ENCODE measurements around the gene MYPOP.
"Not testable (repeated sequence)": the region's sequence is repeated elsewhere in the genome, so short reads cannot be mapped to it uniquely, and the experiment has no call there.

The MYPOP gene

DNA sequence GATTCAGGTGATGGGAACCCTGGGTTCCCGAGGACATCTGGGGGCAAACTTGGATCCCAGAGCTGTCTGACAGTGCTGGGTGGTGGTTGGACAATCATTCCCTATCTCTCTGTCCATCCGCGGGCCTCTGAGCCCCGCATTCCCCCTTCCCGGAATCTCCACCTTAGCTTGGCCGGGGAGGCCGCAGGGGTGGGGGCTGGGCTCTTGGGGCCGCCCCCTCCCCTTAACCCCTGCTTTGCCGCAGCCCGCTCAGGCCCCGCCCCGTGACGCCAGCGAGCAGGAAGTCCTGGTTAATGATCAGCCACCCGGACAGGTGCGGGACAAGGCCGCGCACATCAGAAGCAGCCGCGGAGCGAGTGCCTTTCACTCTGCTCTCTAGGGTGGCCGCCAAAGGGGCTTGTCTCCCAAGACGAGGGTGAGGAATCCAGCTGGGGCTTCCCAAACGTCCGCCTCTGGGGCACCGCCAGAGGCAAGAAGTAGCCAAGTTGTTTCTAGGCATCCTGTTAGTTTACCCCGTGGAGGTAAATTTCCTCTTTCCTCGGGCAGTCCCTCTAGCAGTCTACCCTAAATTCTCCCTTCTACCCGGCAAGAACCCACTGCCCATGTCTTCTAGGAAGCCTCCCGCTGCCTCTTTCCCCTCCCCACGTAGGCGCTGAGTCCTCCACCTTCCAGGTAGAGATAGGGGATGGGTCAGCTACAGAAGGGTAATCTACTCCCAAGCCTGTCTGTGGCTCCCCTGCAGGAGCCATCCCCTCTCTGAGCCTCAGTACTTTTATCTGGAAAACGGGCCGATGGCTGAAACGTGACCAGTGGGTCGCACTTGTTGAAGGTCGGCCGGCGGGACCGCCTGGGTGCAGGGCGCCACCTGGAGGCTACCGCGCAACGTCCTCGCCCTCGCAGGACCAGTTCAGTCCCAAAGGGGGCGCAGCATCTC lies 19.5 kb downstream of the MYPOP start:
- peak; percentile 94 for DNase-seq

- DNase-seq, result no peak
Measured at GRCh38 chr19:45881909-45882528, 20.4 kb downstream of the MYPOP start.

GRCh38 chr19:45881082-45881908 lies 21.1 kb downstream of the MYPOP start:
- DNase-seq, result no peak

- no peak for DNase-seq
Measured at GRCh38 chr19:45879971-45880370, 22.4 kb downstream of the MYPOP start.

DNA sequence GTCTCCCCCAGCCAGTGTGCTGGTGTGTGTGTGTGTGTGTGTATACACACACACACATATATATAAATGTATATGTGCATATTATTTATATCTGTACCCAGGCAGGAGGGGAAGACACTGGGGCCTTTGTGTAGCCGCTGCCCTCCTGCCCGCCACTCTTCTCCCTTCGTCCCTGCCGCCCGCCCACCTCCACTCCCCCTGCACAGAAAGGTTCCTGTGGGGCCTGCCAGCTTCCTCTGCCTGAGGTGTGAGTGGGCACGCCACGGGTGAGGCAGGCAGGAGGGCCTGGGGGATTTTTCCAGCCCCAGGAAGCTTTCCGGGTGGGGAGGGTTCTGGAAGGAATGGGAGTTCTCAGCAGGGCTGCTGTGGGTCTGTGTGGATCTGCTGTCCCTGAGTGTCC lies 23.4 kb downstream of the MYPOP start:
- no peak for DNase-seq

DNA sequence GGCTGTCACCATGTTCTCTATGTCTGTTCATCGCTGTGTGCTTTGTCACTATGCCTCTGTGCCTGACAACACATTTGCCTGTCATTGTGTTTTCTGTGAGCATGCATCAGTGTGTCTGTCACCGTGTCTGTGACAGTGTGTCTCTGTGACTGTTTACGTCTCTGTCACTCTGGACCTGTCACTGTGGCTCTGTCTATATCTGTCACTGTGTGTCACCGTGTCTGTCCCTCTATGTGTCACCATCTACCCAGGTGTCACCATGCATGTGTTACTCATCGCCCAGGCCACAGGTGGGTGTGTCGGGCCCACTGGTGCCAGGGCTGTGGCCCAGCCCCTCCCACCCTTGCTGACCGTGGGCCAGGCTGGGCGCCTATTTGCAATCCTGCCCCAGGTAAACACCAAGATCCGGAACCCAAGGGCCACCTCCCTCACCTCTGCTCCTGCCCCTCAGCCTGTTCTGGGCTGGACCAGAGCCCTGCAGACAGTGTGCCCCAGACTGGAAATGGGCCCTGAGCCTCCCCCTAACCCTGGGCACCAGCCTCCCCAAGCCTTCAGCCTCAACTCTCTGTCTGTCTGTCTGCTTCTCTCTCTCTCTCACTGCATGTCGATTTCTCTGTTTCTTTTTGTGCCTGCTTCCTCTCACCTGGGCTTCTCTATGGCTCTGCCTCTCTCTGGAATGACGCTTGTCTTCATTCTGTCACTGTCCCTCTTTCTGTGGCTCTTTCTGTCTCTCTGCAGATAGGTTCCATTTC lies 24.2 kb downstream of the MYPOP start:
- peak; percentile 19 for DNase-seq

DNA sequence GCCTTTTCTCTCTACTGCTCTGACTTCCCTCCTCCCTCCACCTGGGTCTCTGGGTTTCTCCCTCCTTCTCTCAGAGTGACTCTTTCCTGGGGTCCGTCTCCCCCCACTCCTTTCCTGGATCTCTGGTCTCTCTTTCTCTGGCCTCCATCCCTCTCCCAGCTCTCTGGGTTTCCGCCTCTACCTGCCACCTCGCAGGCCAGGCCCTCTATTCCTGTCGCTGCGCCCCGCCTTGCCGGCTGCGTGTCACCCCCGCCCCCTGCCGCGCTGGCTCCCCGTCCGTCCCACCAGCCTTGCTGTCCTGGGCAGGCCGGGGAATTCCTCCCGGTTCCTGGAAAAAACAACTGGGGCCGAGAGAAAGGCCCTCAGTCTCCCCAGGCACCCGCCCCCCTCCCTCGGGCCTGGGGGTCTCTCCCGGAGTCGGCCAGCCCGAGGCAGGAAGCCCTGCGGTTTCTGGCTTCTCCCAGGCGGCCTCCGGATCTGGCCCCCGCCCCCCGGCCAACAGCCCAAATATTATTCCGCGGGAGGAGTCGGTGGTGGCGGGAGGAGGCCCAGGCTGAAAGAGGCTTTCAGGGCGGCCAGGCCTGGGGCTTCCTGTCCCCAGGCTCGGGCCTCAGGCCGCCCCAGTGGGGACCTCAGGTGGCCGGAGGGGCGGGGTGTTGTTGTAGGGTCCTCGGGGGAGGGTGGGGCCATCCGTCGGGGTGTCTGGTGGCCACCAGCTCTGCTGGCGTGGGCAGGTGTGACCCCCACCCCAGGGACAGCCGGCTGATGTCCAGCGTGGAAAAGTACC lies 25.8 kb downstream of the MYPOP start:
- peak; percentile 86 for DNase-seq

DNA sequence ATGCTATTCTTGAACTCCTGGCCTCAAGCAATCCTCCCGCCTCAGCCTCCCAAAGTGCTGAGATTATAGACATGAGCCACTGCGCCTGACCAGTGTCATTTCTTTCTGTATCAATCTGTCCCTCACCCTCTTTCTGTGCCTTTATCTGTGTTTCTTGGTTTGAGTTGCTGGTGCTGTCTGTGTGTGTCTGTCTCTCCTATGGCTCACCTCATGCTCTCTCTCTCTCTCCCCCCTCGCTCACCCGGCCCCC lies 26.3 kb downstream of the MYPOP start:
- no peak for DNase-seq

GRCh38 chr19:45874620-45874966 lies 27.8 kb downstream of the MYPOP start:
- no peak for DNase-seq

GRCh38 chr19:45873219-45873772 lies 29.1 kb downstream of the MYPOP start:
- peak; percentile 16 for DNase-seq

- DNase-seq, result peak; percentile 47
Measured at GRCh38 chr19:45872095-45872919, 30.1 kb downstream of the MYPOP start.

DNA sequence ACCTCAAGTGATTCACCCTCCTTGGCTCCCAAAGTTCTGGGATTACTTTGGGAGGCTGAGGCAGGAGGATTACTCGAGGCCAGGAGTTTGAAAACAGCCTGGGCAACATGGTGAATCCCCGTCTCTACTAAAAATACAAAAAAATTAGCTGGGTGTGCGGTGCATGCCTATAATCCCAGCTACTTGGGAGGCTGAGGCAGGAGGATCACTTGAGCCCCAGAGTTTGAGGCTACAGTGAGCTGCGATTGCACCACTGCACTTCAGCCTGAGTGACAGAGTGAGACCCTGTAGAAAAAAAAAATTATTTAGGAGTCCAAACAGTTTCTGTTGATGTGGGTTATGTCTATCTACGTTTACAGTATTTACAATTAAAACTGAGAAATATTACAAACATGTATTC lies 31.6 kb downstream of the MYPOP start:
- DNase-seq, result peak; percentile 22

DNA sequence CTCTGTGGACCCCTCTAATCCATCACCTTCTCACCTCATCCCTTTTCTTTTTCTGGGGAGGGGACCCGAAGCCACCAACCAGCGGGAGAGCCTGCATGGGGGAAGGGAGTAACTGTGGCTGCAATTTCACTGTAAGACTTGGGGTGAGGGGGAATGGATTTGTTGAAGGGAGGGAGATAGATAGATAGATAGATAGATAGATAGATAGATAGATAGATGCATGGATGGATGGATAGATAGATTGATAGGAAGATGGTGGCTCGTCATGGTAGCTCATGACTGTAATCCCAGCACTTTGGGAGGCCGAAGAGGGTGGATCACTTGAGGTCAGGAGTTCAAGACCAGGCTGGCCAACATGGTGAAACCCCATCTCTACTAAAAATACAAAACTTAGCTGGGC lies 35.2 kb downstream of the MYPOP start:
- DNase-seq, result not testable (repeated sequence)

GRCh38 chr19:45866400-45867176 lies 35.8 kb downstream of the MYPOP start:
- DNase-seq, result peak; percentile 39

- no peak for DNase-seq
Measured at GRCh38 chr19:45865269-45865948, 37.0 kb downstream of the MYPOP start.

DNA sequence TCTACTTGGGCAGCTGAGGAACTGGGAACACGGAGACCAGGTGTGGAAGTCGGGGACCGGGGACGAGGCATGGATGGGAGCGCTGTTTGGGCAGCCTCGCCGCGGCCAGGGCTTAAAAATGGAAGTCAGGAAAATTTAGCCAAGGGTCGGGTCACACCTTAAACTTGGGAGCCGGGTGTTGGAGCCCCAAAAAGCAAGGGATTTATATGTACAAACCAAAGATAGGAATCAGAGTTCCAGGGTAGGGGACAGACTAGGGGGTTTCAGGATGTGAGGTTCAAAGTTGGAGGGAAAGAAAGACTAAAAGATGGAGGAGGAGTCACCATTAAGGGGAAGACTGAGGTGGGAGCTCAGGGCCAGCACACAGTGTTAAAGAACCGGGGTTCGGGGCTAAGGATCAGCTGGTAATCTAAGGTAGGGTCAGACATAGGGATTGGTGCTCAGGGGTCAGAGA lies 37.8 kb downstream of the MYPOP start:
- DNase-seq, result no peak

DNA sequence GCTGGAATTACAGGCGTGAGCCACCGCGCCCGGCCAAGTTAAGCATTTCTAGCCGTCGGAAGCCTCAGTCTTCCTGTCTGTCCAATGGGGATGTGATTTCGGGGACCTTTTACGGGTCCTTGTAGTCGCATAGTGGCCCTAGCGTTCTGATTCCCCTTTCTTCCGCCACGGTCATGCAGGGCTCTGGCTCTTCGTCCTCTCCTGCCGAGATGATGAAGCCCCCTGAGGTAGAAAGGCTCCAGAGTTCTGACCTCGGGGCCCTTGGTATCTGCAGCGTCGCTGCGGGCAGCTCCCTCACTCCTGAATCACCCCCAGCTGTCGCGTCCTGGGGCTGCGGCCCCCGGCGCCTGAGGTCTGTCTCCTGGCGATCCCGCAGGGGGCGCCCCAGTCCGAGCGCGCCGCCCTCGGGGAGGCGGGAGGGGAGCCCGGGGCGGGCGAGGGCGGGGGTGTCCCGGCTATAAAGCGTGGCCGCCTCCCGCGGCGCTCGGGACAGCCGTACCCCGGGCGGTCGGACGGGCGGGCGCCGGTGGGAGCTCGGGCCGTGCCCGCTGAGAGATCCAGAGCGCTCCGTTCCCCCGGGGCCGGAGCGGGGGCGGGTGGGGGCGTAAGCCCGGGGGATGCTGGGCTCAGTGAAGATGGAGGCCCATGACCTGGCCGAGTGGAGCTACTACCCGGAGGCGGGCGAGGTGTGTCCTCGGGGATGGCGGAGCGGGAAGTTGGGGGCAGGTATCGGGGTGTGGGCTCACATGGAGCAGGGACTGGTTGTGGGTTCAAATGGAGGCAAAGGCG lies 38.4 kb downstream of the MYPOP start, which contains the start of gene FOXA3:
Gene FOXA3, plus strand, starts transcription at position 487 of the 789 bp plus-strand sequence. Its CDS starts 131 bp downstream, at position 618.
- peak; percentile 81 for DNase-seq

DNA sequence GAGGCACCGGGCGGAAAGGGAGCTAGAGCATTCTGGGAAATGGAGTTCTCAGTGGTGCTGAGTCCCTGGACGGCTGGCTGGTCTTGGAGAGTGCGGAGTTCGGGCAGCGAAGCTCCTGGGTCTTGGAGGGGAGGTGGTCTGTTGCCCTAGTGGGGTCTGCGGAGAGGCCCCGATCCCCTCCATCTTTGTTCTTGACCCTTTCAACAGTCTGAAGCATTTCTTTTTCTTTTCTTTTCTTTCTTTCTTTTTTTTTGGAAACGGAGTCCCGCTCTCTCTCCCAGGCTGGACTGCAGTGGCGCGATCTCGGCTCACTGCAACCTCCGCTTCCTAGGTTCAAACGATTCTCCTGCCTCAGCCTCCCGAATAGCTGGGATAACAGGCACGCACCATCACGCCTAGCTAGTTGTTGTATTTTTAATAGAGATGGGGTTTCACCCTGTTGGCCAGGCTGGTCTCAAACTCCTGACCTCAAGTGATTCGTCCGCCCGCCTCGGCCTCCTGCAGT lies 39.0 kb downstream of the MYPOP start:
- DNase-seq, result no peak

Data from islet precursor cell (in vitro differentiated cells).